GM12878 (cell line): Measurements from ENCODE around the gene BUD23. TPM values are rescaled to one million over a fixed set of nuclear protein-coding genes. Genes with fewer than 3 reads are reported as not detected.
A peak's percentile ranks its signal among the peaks of the same experiment; 100 is the strongest.

Experiments
- ATAC-seq: fragments of 200-7000 bp; cut with Tn5 transposase; 3 replicates; pipeline ENCODE4 v1.9.1; 2020; ENCODE audit warnings: mild to moderate bottlenecking, moderate library complexity
- BruUV-seq: library from RNA; stranded (reverse); fragments of 400-500 nt; replicated peaks from 2 replicates; lab custom pipeline; 2021; lab: Mats Ljungman, UMichigan
- CTCF ChIA-PET: fragments of 300-600 bp; sonication (Branson Sonifier 250); formaldehyde crosslinking; extraction: SDS; loops from one replicate; lab custom pipeline; 2021; ENCODE audit warnings: inconsistent platforms; lab: Yijun Ruan, JAX
- POLR2A ChIA-PET: fragments of 350-600 bp; formaldehyde crosslinking; extraction: SDS; loops from one replicate; lab custom pipeline; 2021; ENCODE audit warnings: inconsistent platforms; lab: Charles Lee
- RAD21 ChIA-PET: fragments of 300-600 bp; sonication (Branson Sonifier 250); formaldehyde crosslinking; loops from one replicate; lab custom pipeline; 2023; ENCODE audit warnings: antibody characterized with exemption; ENCODE audit not compliant: unreplicated experiment; lab: Charles Lee
- SMC1A ChIA-PET: fragments of 300-600 bp; sonication (Branson Sonifier 250); formaldehyde crosslinking; loops from one replicate; lab custom pipeline; 2023; ENCODE audit not compliant: unreplicated experiment, uncharacterized antibody; lab: Charles Lee
- DNase-seq: peaks from one replicate; pipeline ENCODE4 v3.0.0-alpha.2; 2011; ENCODE audit warnings: low read depth, low spot score
- FAIRE-seq: peaks from 3 replicates; lab custom pipeline; 2011; peaks lifted over from hg19 to GRCh38; lab: Jason Lieb, UNC
- H2AFZ ChIP-seq: 2 replicates; pipeline ENCODE4 v1.6.0; 2011; ENCODE audit warnings: low read depth, low read length, control low read depth; ENCODE audit not compliant: control insufficient read depth
- H3K27ac ChIP-seq: 2 replicates; pipeline ENCODE4 v1.5.1; 2011; ENCODE audit warnings: control low read depth; ENCODE audit not compliant: control insufficient read depth, insufficient read depth
- H3K27me3 ChIP-seq, 2 experiments: replicated peaks in 1 of 2; 2 replicates each; pipeline versions ENCODE4 v1.6.0 to v1.6.1; 2011; ENCODE audit warnings: low read length in 1 of 2; ENCODE audit not compliant: control insufficient read depth in 2 of 2, insufficient read depth in 2 of 2
- H3K36me3 ChIP-seq, 2 experiments: 2 replicates each; pipeline ENCODE4 v1.5.1; 2011; ENCODE audit warnings: low read length in 1 of 2; ENCODE audit not compliant: control insufficient read depth in 2 of 2, insufficient read depth in 2 of 2
- H3K4me1 ChIP-seq: 2 replicates; pipeline ENCODE4 v1.6.1; 2011; ENCODE audit warnings: mild to moderate bottlenecking, low read length, moderate library complexity, mixed read lengths; ENCODE audit not compliant: control insufficient read depth, insufficient read depth
- H3K4me2 ChIP-seq: 2 replicates; pipeline ENCODE4 v1.6.0; 2011; ENCODE audit warnings: control low read depth; ENCODE audit not compliant: control insufficient read depth, insufficient read depth
- H3K4me3 ChIP-seq: fragments of 200-600 bp; sonication (generic); 2 replicates; pipeline ENCODE4 v1.5.1; 2016
- H3K79me2 ChIP-seq: 2 replicates; pipeline ENCODE4 v1.6.0; 2011; ENCODE audit warnings: low read length; ENCODE audit not compliant: control insufficient read depth, insufficient read depth
- H3K9ac ChIP-seq: 2 replicates; pipeline ENCODE4 v1.8.0; 2011; ENCODE audit warnings: low read length, control low read depth, mixed read lengths; ENCODE audit not compliant: control insufficient read depth, insufficient read depth
- H3K9me3 ChIP-seq: replicated peaks from 3 replicates; pipeline ENCODE4 v1.5.1; 2011; ENCODE audit warnings: mild to moderate bottlenecking, low read length; ENCODE audit not compliant: control insufficient read depth, insufficient read depth
- H4K20me1 ChIP-seq: 2 replicates; pipeline ENCODE4 v1.6.0; 2011; ENCODE audit not compliant: control insufficient read depth, insufficient read depth
- CTCF ChIP-seq, 3 experiments: IDR thresholded peaks in 2 of 3; conservative IDR thresholded peaks in 1 of 3; 2 replicates each; pipeline ENCODE4 v1.5.1; 2011; ENCODE audit warnings: low read depth in 3 of 3, low read length in 3 of 3, mild to moderate bottlenecking in 3 of 3, control low read depth in 2 of 3, moderate library complexity in 2 of 3, inconsistent platforms in 1 of 3, mixed read lengths in 1 of 3; ENCODE audit not compliant: control insufficient read depth in 2 of 3, insufficient read depth in 1 of 3; ENCODE audit errors: extremely low read depth in 1 of 3
- HDGF ChIP-seq: fragments of 450-650 bp; IDR thresholded peaks from 2 replicates; pipeline ENCODE4 v1.6.1; 2016; ENCODE audit warnings: antibody characterized with exemption
- POLR2A ChIP-seq: IDR thresholded peaks from 2 replicates; pipeline ENCODE4 v1.6.1; 2011; ENCODE audit warnings: low read depth, mild to moderate bottlenecking, low read length
- POU2F2 ChIP-seq: IDR thresholded peaks from 3 replicates; pipeline ENCODE4 v1.6.1; 2011; ENCODE audit warnings: low read depth, mild to moderate bottlenecking, low read length, borderline replicate concordance
- RAD21 ChIP-seq: IDR thresholded peaks from 2 replicates; pipeline ENCODE4 v1.6.1; 2011; ENCODE audit warnings: mild to moderate bottlenecking, low read depth, low read length, moderate library complexity; ENCODE audit not compliant: insufficient read depth
- WGBS: methylation state at CpG from one replicate; pipeline ENCODE4 v1.1.6; 2016; ENCODE audit warnings: low lambda C conversion rate; ENCODE audit not compliant: insufficient replicate concordance, insufficient coverage; ENCODE audit errors: missing lambda C conversion rate; 5-methylcytosine and 5-hydroxymethylcytosine counted together
- in situ Hi-C: fragments of 300-500 bp; cut with MboI; formaldehyde crosslinking; loops from 9 replicates; pipeline ENCODE4 v1.14.3; 2018; ENCODE audit warnings: mixed read lengths
- intact Hi-C: fragments of 100-400 bp; cut with micrococcal nuclease; formaldehyde crosslinking; loops from one replicate; pipeline ENCODE4 v1.14.2; 2022; ENCODE audit not compliant: unreplicated experiment
- polyA plus RNA-seq, 11 experiments: library from polyadenylated mRNA; depleted of rRNA in 4 of 11; unstranded in 6 of 11; stranded (reverse) in 5 of 11; fragments of >200 nt; fragmentation: Nextera tagmentation in 4 of 11; fragmentation: Illumina TruSeq in 1 of 11; extraction: Ambion mirVana in 4 of 11; extraction: Trizol in 1 of 11; gene quantifications; 1 replicate in 1 of 11; 2 replicates in 10 of 11; pipeline versions ENCODE4 v1.2.1 to v1.2.3, GENCODE V29; 2011 to 2016; ENCODE audit warnings: inconsistent platforms in 2 of 11, missing spikeins in 2 of 11, low read depth in 1 of 11
- total RNA-seq, 4 experiments: library from RNA; depleted of rRNA in 3 of 4; stranded (reverse); fragments of >200 nt in 3 of 4; fragmentation: Illumina TruSeq in 1 of 4; extraction: Trizol in 1 of 4; gene quantifications; 2 replicates each; pipeline versions ENCODE4 v1.2.1 to v1.2.3, GENCODE V29; 2013 to 2021

The BUD23 gene
- total and polyA plus RNA-seq, 10 of the 15 experiments (the other 5 are each of a cell fraction or from before 2014, with no cell fraction given) = 36.4 to 138 (median 99.5) TPM

- no peak overlapping the region for H3K4me3 ChIP-seq
- no peaks in the 10 kb centered on the region for H3K27me3 ChIP-seq
- ATAC-seq (no peak), FAIRE-seq (no peak), DNase-seq (no peak)
- no TSS peak for BruUV-seq
- H3K4me1 ChIP-seq = no peaks in the 10 kb centered on the region
- ChIA-PET RAD21 (interaction anchor here (0.8 kb wide), 1 partner anchor 94 kb away, joined by 3 read pairs; no protein-coding TSS in a partner anchor), SMC1A (interaction anchor here (1.2 kb wide), 1 partner anchor 34 kb away, joined by 3 read pairs; no protein-coding TSS in a partner anchor), POLR2A (no interaction called here), CTCF (interaction anchor here (0.7 to 2.0 kb wide), 4 partner anchors 9 to 34 kb away, joined by 3 to 7 read pairs (median 4); no protein-coding TSS in a partner anchor)
- 80% methylated on average over 13 of the region's 15 CpGs for WGBS
- H3K79me2 ChIP-seq = no peaks in the 10 kb centered on the region
- no peak overlapping the region for H2AFZ ChIP-seq
- H3K9me3 ChIP-seq = no peaks in the 10 kb centered on the region
- in situ Hi-C loops (no loop called here), intact Hi-C loops (no loop called here)
- no peak for TF ChIP-seq POU2F2
- TF ChIP-seq POLR2A = peak; percentile 14; the same call in 1 of the 2 replicates
- H3K36me3 ChIP-seq = peaks cover 8 to 22% of the 10 kb centered on the region in 2 experiments
- H3K27ac ChIP-seq = no peak overlapping the region
- no peak overlapping the region for H3K4me2 ChIP-seq
- H4K20me1 ChIP-seq = no peaks in the 10 kb centered on the region
- H3K9ac ChIP-seq = no peak overlapping the region
Observed at GRCh38 chr7:73700581-73701134, 17.3 kb downstream of the BUD23 start.

GRCh38 chr7:73701357-73701995 lies 18.1 kb downstream of the BUD23 start:
- Histone ChIP-seq H3K27me3 (no peaks in the 10 kb centered on the region), H2AFZ (no peak overlapping the region), H3K36me3 (peaks cover 2 to 22% of the 10 kb centered on the region in 2 experiments), H3K9me3 (no peaks in the 10 kb centered on the region), H3K4me3 (no peak overlapping the region), H4K20me1 (no peaks in the 10 kb centered on the region), H3K9ac (no peak overlapping the region), H3K27ac (no peak overlapping the region), H3K4me1 (no peaks in the 10 kb centered on the region), H3K79me2 (no peaks in the 10 kb centered on the region), H3K4me2 (no peak overlapping the region)
- no TSS peak for BruUV-seq
- CTCF ChIA-PET = interaction anchor here (0.7 to 2.0 kb wide), 4 partner anchors 9 to 33 kb away, joined by 3 to 7 read pairs (median 5); no protein-coding TSS in a partner anchor
- DNase-seq = no peak
- RAD21 ChIA-PET = interaction anchor here (0.8 kb wide), 1 partner anchor 95 kb away, joined by 3 read pairs; no protein-coding TSS in a partner anchor
- WGBS = 90% methylated on average over 12 of the region's 13 CpGs
- POLR2A ChIA-PET = no interaction called here
- SMC1A ChIA-PET = interaction anchor here (1.2 kb wide), 1 partner anchor 33 kb away, joined by 3 read pairs; no protein-coding TSS in a partner anchor
- ATAC-seq = peak; percentile 70
- intact Hi-C loops = no loop called here
- TF ChIP-seq CTCF (IDR thresholded peaks at IDR 0.05 in 2 of 3, conservative IDR thresholded peaks at IDR 0.05 in 1 of 3; ENCODE audit: control insufficient read depth in 2 of 3, extremely low read depth in 1 of 3, insufficient read depth in 1 of 3, low read depth in 3 of 3, low read length in 3 of 3) (peak; percentile 31 to 70 (median 61); a peak in 5 of 6 replicates), RAD21 (peak; percentile 10; the same call in 1 of the 2 replicates), HDGF (no peak)
- in situ Hi-C loops = no loop called here
- no peak for FAIRE-seq
